Hypothalamus (tissue), 51 donors: ENCODE results near the gene SULT2B1.
"Not testable (repeated sequence)": the region's sequence is repeated elsewhere in the genome, so short reads cannot be mapped to it uniquely, and the experiment has no call there.

ENCODE experiments used
- DNase-seq, 51 donors: peaks; one replicate each; lab custom pipeline; 2025; lab: John Stamatoyannopoulos, UW

SULT2B1 gene

DNA sequence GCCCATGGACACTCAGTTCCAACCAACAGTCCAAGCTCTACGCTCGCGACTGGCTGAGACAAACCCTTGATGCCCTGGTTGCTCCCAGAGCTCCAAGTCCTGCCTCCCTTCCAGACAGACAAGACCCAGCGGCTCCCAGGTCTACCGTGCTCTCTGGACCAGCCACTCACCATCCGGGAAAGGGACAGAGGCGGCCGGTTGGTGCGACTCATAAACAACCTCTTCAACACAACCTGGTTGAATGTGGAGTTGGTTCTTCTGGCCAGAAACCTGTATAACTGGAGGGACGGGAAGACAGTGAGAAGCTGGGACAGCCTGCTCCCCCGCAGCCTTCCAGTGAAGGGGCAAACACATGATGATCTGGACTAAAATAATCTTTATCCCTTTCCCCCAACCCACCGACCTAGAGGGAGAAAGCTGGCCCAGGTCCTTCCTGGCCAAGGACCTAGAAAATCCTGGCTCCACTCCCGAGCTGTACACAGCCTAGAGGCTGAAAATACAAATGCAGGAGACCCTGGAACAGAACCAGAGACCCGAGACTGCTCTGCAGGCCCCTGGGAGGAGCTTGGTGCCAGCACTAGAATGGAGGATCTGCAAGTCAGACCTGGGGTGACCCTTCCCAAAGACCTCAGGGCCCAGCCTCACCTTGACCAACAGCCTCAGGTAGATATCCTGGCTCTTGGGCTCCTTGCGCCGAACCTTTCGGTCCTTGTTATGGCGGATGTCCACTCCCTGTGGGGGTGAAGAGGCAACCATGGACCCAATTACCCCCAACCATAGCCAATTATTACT, 65.4 kb downstream of the SULT2B1 start:
- DNase-seq: peak in 6 of 51 donors; percentile 20 to 39 (median 26)

DNA sequence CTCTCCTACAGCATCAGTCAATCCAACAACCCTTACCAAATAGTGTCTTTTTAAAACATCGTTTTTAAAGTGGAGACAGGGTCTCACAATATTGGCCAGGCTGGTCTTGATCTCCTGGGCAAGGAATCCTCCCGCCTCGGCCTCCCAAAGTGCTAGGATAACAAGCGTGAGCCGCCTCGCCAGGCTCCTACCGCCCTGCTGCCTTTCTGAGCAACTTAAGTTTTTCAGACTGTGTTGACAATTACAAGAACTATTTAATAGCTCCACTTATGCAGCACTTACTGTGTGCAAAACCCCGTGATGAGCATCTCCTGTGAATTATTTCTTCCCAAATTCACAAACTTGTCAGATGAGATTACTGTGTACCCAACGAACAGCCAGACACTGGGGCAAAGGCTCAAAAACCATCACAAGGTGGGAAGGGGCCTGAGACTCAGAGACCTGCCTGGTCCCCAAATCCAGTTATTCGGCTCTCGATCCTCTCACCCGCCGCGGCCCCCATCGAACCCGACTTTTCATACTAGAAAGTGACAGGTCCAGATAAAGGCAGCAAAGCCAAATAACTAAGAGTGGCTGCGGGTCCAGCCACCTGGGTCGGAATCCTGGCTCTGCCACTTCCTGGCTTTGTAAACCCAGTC, 66.4 kb downstream of the SULT2B1 start:
- DNase-seq: peak in 2 of 51 donors; percentile 50 to 60

DNA sequence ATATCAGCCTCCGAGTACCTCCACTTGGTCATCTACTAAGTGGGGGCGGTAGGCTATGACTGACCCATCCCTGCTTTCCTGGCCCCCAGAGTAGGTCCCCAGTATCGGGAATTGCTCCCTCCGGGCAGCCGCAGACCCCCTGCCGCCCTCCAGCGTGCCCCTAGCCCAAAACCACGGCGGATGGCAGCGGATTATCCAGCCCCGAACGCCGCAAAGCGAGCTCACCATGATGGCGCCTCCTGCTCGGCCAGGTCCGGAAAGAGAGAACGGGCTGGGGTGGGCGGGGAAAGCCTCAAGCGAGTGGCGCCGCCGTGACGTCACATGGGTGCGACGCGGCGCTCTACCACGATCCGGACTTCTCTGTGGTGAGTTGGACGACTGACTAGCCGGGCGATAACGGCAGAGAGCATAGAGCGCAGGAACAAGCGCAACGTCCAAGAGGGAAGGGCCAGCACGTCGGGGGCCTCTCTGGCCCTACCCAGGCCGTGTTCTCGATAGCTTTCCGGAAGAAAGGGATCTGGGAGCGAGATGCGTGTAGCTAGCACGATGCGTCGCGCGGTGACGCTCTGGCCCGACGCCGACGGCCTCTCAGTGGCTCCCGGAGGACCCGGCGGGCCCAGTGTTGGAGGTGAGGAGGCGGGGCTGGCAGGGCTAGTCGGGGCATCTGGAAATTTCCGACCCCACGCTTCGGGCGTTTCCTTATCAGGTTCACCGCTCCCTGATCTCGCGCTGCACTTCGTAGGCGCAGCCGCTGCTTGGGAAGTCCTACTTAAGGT, 67.1 kb downstream of the SULT2B1 start, which contains the start of the genes RPL18 and SPHK2:
Gene RPL18 (minus strand): TSS at position 263 of the 776 bp plus-strand sequence. CDS start 35 bp downstream, at position 228.
Gene SPHK2 (plus strand): TSS at position 591 of the 776 bp plus-strand sequence. CDS start 1,009 bp downstream, outside the sequence.
- peak; percentile 85 to 100 (median 98) for DNase-seq

DNA sequence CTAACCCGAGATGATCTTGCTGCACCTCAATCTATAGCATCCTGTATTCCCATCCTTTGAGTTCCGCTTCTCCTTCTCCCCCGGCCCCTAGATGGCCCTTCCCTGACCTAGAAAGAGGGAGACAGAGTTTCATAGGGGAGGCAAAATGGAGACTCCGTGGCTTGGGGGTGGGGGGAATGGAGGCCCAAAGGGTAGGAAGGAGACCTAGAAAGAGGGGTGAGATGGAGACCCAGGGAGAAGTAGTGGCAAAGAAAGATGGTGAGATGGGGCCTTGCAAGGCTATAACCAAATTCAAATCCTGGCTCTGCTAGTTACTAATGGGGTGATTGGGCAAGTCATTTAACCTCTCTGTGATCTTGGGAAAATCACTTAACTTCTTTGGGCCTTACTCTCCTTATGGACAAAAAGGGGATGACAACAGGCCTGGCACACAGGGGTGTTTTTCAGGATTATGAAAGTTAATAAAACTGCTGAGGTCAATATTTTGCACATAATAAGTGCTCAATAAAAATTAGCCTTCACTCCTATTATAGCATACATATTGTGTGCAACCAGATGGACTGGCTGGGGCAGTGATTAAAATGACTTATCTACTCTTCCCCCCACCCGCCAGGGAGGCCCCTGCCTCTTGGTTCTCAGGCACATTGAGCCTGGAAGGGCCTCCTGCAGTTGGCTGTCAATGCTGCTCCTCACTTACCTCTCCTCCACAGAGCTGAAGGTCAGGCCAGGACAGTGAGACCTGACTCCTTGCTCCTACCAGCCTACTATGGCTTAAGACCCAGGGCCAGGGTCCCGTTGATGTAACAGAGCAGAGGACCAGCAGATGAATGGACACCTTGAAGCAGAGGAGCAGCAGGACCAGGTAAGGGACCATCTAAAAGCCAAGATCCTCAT, 68.0 kb downstream of the SULT2B1 start:
- no peak for DNase-seq

DNA sequence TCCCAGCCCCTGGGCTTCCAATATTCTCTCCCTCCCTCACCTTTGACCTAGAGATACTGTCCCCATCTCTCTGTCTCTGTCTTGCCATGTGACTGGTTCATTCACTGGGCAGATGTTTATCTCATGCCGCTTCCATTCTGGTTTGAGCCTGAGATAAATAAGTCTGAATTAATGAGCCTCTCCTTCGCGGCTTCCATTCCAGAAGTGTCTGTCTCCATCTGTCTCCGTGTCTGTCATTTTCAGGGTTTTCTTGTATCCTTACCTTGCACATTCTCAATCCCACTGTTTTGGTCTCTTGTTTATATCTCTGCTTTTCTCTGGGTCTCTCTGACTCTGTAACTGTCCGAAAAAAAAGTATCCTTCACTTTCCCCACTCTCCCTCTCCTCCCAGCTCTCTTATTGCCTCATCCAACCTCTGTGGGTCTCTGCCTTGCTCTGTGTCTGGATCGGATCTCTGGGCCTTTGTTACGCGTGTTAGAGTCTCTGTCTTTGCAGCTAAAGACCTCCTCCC, 71.6 kb downstream of the SULT2B1 start:
- DNase-seq: peak in 1 of 51 donors; percentile 42

DNA sequence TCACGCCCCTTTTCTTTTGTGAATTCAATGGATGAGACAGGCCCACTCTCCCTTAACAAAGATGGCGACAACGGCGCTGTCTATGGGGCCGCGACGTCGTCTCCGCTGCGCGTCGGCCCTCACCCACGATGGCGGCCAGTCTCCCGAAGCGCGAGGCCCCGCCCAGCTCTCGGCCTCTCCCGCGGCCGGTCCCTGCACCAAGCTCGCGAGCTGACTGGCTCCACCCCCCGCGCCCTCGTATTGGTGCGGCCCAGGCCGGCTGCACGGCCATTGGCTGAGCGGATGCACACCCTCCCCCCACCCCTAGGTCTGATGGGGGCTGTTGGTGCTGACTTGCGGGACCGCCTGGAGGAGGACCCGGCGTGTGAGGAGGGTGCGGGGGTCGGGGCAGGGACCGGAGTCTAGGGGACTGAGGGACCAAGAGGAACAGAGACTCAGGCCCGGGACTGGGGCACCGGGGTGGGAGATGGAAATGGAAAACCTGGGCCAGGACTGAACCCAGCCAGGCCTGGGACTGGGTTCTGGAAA, 72.2 kb downstream of the SULT2B1 start:
- peak; percentile 64 to 99 (median 97) for DNase-seq

DNA sequence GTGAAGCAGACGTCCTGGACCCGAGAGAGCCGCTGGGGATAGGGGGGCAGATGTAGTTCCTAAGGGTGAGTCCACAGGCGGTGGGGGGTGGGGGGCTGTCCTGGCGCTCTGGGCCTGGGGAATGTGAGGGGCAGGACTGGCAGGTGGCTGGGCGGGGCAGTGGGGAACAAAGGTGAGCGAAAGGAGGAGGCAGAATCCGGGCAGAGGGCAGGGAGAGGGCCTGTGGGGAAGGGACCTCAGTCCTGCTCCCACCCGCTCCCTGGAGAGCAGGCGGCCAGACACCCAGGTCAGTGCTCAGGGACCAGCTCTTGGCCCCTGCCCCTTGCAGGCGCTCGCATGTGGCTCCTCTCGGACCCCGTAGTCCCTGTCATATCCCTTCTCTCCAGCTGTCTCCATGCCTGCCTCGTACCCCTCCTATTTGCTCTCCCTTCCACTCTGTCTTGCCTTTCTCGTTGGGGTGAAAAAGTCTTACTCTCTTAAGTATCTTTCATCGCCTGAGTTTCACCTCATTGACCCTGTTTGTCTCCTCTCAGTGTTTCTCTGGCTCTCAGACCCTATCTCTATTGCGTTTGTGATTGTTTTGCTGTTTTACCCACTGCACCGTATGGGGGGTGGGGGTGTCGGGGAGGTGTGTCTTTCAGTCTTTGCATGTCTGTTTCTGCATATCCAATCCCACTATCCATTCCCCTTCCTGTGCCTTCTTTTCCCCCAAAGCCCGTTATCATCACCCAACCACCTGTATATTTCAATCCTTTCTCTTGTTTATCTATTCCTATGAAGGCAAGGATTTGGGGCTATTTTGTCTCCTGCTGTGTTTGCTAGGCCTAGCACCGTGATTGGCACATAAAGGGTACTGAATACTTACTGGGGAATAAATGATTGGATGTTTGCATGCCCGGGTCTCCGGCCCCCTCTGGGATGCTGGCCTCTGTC, 73.1 kb downstream of the SULT2B1 start:
- peak in 1 of 51 donors; percentile 43 for DNase-seq

DNA sequence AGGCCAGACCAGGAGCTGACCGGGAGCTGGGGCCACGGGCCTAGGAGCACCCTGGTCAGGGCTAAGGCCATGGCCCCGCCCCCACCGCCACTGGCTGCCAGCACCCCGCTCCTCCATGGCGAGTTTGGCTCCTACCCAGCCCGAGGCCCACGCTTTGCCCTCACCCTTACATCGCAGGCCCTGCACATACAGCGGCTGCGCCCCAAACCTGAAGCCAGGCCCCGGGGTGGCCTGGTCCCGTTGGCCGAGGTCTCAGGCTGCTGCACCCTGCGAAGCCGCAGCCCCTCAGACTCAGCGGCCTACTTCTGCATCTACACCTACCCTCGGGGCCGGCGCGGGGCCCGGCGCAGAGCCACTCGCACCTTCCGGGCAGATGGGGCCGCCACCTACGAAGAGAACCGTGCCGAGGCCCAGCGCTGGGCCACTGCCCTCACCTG, 73.9 kb downstream of the SULT2B1 start:
- DNase-seq: no peak

DNA sequence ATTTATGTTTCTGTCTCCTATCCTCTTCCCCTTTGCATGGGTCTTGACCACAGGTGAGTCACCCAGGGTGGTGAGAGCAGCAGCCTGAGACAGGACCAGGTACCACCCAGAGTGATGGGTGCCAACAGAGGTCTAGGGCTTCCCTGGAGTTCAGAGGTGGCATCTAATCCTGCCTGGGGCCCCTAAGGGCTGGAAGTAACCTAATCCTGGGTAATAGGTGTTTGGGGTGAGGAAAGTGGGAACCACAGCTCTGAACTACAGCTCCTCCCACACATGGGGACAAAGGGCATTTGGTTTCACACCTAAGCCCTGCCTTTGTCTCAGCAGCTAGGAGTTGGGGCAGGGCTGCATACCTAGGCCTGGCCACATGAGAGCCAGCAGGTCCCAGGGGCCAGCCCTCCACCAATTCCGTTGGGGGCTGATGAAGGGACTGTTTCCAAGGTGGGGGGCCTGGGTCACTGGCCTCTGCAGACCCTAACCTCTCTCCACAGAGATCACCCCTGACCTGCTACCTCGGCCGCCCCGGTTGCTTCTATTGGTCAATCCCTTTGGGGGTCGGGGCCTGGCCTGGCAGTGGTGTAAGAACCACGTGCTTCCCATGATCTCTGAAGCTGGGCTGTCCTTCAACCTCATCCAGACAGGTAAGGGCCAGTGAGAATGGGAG, 75.4 kb downstream of the SULT2B1 start:
- DNase-seq: no peak

DNA sequence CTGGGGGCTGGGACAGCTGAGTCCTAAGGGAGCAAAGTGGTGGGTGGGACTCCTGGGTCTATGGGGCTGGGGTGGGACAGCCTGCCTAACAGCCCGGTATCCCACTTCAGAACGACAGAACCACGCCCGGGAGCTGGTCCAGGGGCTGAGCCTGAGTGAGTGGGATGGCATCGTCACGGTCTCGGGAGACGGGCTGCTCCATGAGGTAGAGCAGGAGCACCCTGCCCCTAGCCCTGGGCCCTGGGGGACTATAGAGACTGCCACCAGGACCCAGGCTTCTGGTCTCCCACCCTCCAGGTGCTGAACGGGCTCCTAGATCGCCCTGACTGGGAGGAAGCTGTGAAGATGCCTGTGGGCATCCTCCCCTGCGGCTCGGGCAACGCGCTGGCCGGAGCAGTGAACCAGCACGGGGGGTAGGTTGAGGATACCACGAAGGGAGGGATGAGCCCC, 75.9 kb downstream of the SULT2B1 start:
- DNase-seq: no peak

DNA sequence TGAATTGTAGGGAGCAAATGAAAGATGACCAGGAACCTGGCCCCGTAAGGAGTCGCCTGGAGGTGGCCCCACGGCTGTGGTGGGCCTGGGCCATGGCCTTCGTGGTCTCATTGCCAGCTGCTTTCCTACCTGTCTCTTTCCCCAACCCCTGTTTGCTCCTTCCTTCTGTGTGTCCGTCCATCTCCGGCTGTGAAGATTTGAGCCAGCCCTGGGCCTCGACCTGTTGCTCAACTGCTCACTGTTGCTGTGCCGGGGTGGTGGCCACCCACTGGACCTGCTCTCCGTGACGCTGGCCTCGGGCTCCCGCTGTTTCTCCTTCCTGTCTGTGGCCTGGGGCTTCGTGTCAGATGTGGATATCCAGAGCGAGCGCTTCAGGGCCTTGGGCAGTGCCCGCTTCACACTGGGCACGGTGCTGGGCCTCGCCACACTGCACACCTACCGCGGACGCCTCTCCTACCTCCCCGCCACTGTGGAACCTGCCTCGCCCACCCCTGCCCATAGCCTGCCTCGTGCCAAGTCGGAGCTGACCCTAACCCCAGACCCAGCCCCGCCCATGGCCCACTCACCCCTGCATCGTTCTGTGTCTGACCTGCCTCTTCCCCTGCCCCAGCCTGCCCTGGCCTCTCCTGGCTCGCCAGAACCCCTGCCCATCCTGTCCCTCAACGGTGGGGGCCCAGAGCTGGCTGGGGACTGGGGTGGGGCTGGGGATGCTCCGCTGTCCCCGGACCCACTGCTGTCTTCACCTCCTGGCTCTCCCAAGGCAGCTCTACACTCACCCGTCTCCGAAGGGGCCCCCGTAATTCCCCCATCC, 76.7 kb downstream of the SULT2B1 start:
- peak in 1 of 51 donors; percentile 14 for DNase-seq

DNA sequence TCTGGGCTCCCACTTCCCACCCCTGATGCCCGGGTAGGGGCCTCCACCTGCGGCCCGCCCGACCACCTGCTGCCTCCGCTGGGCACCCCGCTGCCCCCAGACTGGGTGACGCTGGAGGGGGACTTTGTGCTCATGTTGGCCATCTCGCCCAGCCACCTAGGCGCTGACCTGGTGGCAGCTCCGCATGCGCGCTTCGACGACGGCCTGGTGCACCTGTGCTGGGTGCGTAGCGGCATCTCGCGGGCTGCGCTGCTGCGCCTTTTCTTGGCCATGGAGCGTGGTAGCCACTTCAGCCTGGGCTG, 77.3 kb downstream of the SULT2B1 start:
- DNase-seq: no peak

DNA sequence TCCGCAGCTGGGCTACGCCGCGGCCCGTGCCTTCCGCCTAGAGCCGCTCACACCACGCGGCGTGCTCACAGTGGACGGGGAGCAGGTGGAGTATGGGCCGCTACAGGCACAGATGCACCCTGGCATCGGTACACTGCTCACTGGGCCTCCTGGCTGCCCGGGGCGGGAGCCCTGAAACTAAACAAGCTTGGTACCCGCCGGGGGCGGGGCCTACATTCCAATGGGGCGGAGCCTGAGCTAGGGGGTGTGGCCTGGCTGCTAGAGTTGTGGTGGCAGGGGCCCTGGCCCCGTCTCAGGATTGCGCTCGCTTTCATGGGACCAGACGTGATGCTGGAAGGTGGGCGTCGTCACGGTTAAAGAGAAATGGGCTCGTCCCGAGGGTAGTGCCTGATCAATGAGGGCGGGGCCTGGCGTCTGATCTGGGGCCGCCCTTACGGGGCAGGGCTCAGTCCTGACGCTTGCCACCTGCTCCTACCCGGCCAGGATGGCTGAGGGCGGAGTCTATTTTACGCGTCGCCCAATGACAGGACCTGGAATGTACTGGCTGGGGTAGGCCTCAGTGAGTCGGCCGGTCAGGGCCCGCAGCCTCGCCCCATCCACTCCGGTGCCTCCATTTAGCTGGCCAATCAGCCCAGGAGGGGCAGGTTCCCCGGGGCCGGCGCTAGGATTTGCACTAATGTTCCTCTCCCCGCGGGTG, 77.8 kb downstream of the SULT2B1 start:
- DNase-seq: peak in 26 of 51 donors; percentile 22 to 69 (median 56)

DNA sequence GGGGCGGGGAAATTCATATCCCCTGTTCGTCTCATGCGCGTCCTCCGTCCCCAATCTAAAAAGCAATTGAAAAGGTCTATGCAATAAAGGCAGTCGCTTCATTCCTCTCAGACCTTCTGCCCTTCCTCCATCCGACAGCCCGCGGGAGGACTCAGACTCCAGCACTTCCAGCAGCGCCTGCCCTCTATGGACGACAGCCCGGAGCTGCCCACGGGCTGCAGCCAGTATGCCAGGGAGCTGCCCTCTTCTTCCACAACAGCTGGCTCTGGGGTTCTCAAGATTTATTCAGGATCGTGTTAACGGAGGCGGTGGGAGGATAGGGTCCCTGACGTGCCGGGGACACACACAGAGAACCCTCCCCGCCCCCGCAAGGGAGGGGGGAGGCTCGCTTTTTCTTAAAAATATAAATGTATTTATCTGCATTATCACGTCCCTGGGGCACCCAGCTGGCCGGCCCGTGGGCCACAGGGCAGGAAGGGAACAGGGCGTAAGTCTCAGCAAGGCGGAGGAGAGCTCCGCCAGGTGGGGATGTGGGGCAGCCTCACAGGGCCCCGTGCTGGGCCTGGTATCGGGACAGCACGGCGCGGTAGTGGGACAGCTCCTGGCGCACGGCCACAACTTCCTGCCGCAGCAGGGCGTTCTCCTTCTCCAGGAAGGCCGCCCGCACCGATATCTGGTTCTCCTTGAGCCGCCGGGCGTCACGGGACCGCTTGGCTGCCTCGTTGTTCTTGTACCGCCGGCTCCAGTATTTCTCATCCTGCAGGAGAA, 78.5 kb downstream of the SULT2B1 start:
- peak in 19 of 51 donors; percentile 15 to 65 (median 39) for DNase-seq

DNA sequence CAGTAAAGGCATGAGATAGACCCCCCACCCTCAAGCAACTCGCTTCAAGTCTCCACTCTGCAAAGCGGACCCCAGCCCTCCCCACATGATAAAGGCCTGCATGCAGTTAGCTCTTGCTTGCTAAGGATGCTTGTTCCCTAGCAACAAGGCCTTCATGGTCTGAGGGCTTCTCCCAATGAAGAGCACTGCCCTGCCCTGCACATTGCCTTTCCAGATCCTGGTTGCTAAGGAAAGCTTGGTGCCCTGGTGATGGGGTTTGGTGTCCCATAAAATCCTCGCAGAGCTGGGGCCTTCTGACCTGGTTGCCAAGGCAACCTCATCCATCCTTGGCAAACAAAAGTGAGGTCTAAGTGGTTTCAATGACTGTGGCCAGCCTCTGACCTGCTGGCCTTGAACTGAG, 79.3 kb downstream of the SULT2B1 start:
- peak in 4 of 51 donors; percentile 20 to 37 (median 30) for DNase-seq

DNA sequence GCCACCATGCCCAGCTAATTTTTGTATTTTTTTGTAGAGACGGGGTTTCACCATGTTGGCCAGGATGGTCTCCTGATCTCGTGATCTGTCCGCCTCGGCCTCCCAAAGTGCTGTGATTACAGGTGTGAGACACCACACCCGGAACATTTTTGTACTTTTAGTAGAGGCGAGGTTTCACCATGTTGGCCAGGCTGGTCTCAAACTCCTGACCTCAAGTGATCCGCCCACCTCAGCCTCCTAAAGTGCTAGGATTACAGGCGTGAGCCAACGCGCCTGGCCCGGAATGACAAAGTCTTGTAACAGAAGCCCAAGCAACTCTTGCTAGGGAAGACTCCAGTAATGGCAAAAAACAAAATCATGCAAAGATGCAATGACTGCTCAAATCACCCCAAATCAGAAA, 80.3 kb downstream of the SULT2B1 start:
- DNase-seq: not testable (repeated sequence)
